Naive thymus-derived CD4-positive, alpha-beta T cell (primary cell): Measurements from ENCODE around the gene PPM1K. TPM values are rescaled to one million over a fixed set of nuclear protein-coding genes. Genes with fewer than 3 reads are reported as not detected.
A peak's percentile ranks its signal among the peaks of the same experiment; 100 is the strongest.

Experiments
- ATAC-seq: fragments of 150-1000 bp; cut with Tn5 transposase; 2 replicates; pipeline ENCODE4 v1.10.0; 2021; ENCODE audit warnings: mild to moderate bottlenecking, moderate library complexity
- CTCF ChIA-PET: fragments of 350-600 bp; sonication (Branson Sonifier 250); formaldehyde crosslinking; loops from one replicate; lab custom pipeline; 2021; ENCODE audit warnings: antibody characterized with exemption; lab: Charles Lee
- POLR2A ChIA-PET: fragments of 350-600 bp; sonication (Branson Sonifier 250); formaldehyde crosslinking; loops from one replicate; lab custom pipeline; 2021; ENCODE audit warnings: antibody characterized with exemption, inconsistent platforms; lab: Charles Lee
- DNase-seq, 9 donors: peaks; one replicate each; pipeline versions ENCODE4 v3.0.0 to v3.0.0-alpha.2; 2020 to 2022; ENCODE audit warnings: mixed read lengths in 1 of 9
- H3K27ac ChIP-seq: one replicate; pipeline ENCODE4 v1.7.0; 2013; ENCODE audit warnings: mild to moderate bottlenecking, low read depth, low read length, moderate library complexity
- H3K27me3 ChIP-seq, 2 donors: one replicate each; pipeline ENCODE4 v1.7.0; 2013; ENCODE audit warnings: low read length in 2 of 2, mild to moderate bottlenecking in 2 of 2, moderate library complexity in 2 of 2; ENCODE audit not compliant: control insufficient read depth in 2 of 2, insufficient read depth in 2 of 2
- H3K36me3 ChIP-seq, 3 experiments: 1 replicate in 2 of 3; 2 replicates in 1 of 3; pipeline ENCODE4 v1.7.0; 2013; ENCODE audit warnings: low read length in 3 of 3, mild to moderate bottlenecking in 3 of 3, moderate library complexity in 1 of 3; ENCODE audit not compliant: insufficient read depth in 3 of 3, control insufficient read depth in 2 of 3
- H3K4me1 ChIP-seq, 2 donors: one replicate each; pipeline ENCODE4 v1.7.0; 2013; ENCODE audit warnings: low read length in 2 of 2, mild to moderate bottlenecking in 2 of 2, moderate library complexity in 1 of 2; ENCODE audit not compliant: control insufficient read depth in 2 of 2, insufficient read depth in 2 of 2
- H3K4me3 ChIP-seq: 2 replicates; pipeline ENCODE4 v1.7.0; 2013; ENCODE audit warnings: mild to moderate bottlenecking, low read length
- H3K9me3 ChIP-seq, 3 experiments: 1 replicate in 2 of 3; 2 replicates in 1 of 3; pipeline ENCODE4 v1.7.0; 2013; ENCODE audit warnings: low read length in 3 of 3; ENCODE audit not compliant: control insufficient read depth in 2 of 3
- H3K27ac Mint-ChIP-seq, 9 donors: one replicate each; pipeline ENCODE4 v1.8.0; 2020 to 2022; ENCODE audit warnings: mixed read lengths in 9 of 9, mild to moderate bottlenecking in 8 of 9, moderate library complexity in 5 of 9, inconsistent platforms in 2 of 9
- H3K27me3 Mint-ChIP-seq, 5 donors: one replicate each; pipeline ENCODE4 v1.8.0; 2021 to 2022; ENCODE audit warnings: mixed read lengths in 5 of 5, mild to moderate bottlenecking in 1 of 5
- H3K36me3 Mint-ChIP-seq, 5 donors: one replicate each; pipeline ENCODE4 v1.8.0; 2020 to 2022; ENCODE audit warnings: mixed read lengths in 5 of 5, mild to moderate bottlenecking in 3 of 5, inconsistent platforms in 1 of 5
- H3K4me1 Mint-ChIP-seq, 7 donors: one replicate each; pipeline ENCODE4 v1.8.0; 2020 to 2022; ENCODE audit warnings: mixed read lengths in 7 of 7, mild to moderate bottlenecking in 3 of 7, inconsistent platforms in 1 of 7
- H3K4me3 Mint-ChIP-seq, 10 donors: one replicate each; pipeline ENCODE4 v1.8.0; 2020 to 2022; ENCODE audit warnings: mild to moderate bottlenecking in 10 of 10, mixed read lengths in 10 of 10, moderate library complexity in 6 of 10, inconsistent platforms in 2 of 10
- H3K9me3 Mint-ChIP-seq, 11 donors: one replicate each; pipeline ENCODE4 v1.8.0; 2020 to 2022; ENCODE audit warnings: mixed read lengths in 11 of 11, mild to moderate bottlenecking in 4 of 11, inconsistent platforms in 1 of 11, moderate library complexity in 1 of 11
- intact Hi-C, 2 donors: fragments of 100-400 bp; cut with micrococcal nuclease; formaldehyde crosslinking; loops; one replicate each; pipeline ENCODE4 v1.15.1; 2023
- polyA plus RNA-seq, 2 donors: library from polyadenylated mRNA; unstranded; fragments of 300-500 nt; fragmentation: Illumina TruSeq; gene quantifications; one replicate each; pipeline ENCODE4 v1.2.3, GENCODE V29; 2021
- total RNA-seq, 6 experiments: library from RNA in 5 of 6; stranded (reverse) in 5 of 6; gene quantifications; 1 replicate in 5 of 6; 2 replicates in 1 of 6; pipeline ENCODE4 v1.2.3 and lab custom pipeline; 2021 to 2026

Gene PPM1K
- total and polyA plus RNA-seq, 7 experiments from 2014 or later, result 64.3 to 92.7 (median 91.0) TPM

DNA sequence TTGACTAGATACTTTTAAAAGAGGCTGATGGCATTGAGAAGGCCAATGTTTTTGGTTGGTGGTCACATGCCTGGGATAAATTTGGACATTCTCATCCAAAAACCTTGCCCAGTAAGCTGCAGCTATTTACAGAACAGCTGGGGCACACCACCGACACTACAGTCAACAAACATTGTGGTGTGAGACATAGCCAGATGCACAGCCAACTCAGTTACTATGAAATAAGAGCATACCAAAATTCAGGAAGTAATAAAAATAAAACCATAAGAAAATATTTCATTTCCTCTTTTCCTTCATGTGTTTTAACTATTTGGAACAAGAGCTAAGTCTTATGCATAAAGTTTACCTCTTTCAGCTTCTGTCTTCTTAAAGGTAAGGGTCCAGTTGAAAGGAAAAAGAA lies 8.8 kb downstream of the PPM1K start:
- Mint-ChIP-seq H3K9me3 (peaks cover 0 to 2% (median 0%) of the 10 kb centered on the region in 11 donors), H3K27me3 (no peaks in the 10 kb centered on the region), H3K36me3 (peaks cover 4 to 44% (median 27%) of the 10 kb centered on the region in 5 donors), H3K27ac (no peak overlapping the region), H3K4me1 (peaks cover 32 to 67% (median 52%) of the 10 kb centered on the region in 7 donors), H3K4me3 (no peak overlapping the region)
- Histone ChIP-seq H3K36me3 (peaks cover 0 to 34% (median 0%) of the 10 kb centered on the region in 3 experiments), H3K4me3 (no peak overlapping the region), H3K27ac (no peak overlapping the region), H3K4me1 (peaks cover 13 to 21% of the 10 kb centered on the region in 2 donors), H3K9me3 (no peaks in the 10 kb centered on the region), H3K27me3 (no peaks in the 10 kb centered on the region)
- ChIA-PET POLR2A (interaction anchor here (1.8 kb wide), 1 partner anchor 9 kb away, joined by 10 read pairs; the partner anchor contains the start of gene PPM1K), CTCF (interaction anchor here (0.8 kb wide), 1 partner anchor 57 kb away, joined by 3 read pairs; no protein-coding TSS in a partner anchor)
- intact Hi-C loops, result no loop called here
- no peak for DNase-seq
- peak; percentile 45 for ATAC-seq

DNA sequence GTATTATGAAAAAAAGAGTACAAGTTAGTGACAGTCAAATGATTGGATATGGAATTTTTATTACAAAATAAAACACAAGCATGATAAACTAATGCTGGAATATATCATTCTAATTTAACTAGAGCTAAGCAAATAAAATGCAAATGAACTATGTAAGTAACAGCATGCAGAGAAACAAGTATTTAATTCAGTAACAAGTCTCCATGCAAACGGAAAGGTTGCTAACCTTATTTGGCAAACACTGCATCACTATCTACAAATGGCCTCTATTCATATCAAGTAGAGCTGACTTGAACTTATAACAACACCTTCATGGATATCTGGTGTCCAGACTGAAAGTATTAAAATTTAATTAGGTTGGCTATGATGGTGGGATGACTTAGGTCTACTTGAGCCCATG lies 15.4 kb downstream of the PPM1K start:
- POLR2A ChIA-PET, result interaction anchor here (1.3 kb wide), 1 partner anchor 23 kb away, joined by 3 read pairs; no protein-coding TSS in a partner anchor
- Histone ChIP-seq H3K27me3 (no peaks in the 10 kb centered on the region), H3K4me3 (no peak overlapping the region), H3K9me3 (no peaks in the 10 kb centered on the region), H3K4me1 (no peaks in the 10 kb centered on the region), H3K36me3 (peaks cover 4 to 60% (median 4%) of the 10 kb centered on the region in 3 experiments), H3K27ac (no peak overlapping the region)
- CTCF ChIA-PET, result no interaction called here
- DNase-seq, result no peak
- Mint-ChIP-seq H3K27ac (peak overlapping the region in 1 of 9 donors; percentile 32), H3K4me1 (peaks cover 0 to 9% (median 2%) of the 10 kb centered on the region in 7 donors), H3K4me3 (no peak overlapping the region), H3K27me3 (no peaks in the 10 kb centered on the region), H3K9me3 (no peaks in the 10 kb centered on the region), H3K36me3 (peaks cover 0 to 33% (median 16%) of the 10 kb centered on the region in 5 donors)
- intact Hi-C loops, result no loop called here
- ATAC-seq, result no peak

DNA sequence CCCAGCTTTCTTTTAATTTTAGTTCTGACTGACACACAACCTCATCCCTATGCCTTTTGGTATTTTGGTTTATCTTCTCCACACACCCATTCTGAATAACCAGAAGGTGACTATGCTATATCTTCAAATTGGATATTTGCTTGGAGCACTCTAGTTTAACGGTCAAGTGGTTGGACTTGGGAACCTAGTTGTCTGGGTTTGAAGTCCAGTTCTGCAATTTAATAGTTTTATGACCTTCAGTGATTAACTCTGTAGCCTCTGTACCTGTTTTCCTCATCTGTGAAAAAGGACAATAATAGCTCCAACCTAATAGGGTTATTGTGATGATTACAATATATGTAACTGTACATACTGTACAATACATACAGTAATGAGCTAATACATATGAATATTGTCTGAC lies 20.0 kb downstream of the PPM1K start:
- Histone ChIP-seq H3K27ac (no peak overlapping the region), H3K4me1 (no peaks in the 10 kb centered on the region), H3K36me3 (peaks cover 4 to 64% (median 4%) of the 10 kb centered on the region in 3 experiments), H3K9me3 (no peaks in the 10 kb centered on the region), H3K27me3 (no peaks in the 10 kb centered on the region), H3K4me3 (no peak overlapping the region)
- H3K4me3 Mint-ChIP-seq, result no peak overlapping the region
- CTCF ChIA-PET, result no interaction called here
- H3K36me3 Mint-ChIP-seq, result peaks cover 5 to 42% (median 30%) of the 10 kb centered on the region in 5 donors
- intact Hi-C loops, result no loop called here
- DNase-seq (no peak), ATAC-seq (no peak)
- POLR2A ChIA-PET, result interaction anchor here (0.6 to 5.3 kb wide), 3 partner anchors 19 to 140 kb away, joined by 4 to 19 read pairs (median 5); partner anchors contain the start of gene PPM1K
- H3K27ac Mint-ChIP-seq, result no peak overlapping the region
- peaks cover 0 to 4% (median 0%) of the 10 kb centered on the region in 7 donors for H3K4me1 Mint-ChIP-seq
- no peaks in the 10 kb centered on the region for H3K27me3 Mint-ChIP-seq
- no peaks in the 10 kb centered on the region for H3K9me3 Mint-ChIP-seq

DNA sequence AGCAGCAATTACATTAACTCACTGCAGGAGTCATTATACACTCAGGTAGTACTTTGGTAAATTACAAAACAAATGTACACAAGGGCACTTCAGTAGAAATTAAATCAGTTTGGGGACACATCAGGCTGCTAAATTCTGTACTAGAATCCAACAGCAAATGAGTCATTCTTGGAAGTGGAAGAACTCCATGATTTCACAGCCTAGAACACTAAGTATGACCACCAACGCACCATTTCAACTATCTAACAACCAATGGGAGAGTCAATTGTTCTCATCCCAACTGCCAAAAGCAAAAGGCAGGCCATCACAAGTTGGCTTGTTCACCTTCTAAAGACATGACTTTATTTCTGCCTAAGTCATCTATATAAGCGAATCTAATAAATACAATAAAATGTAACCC lies 26.6 kb downstream of the PPM1K start:
- H3K36me3 Mint-ChIP-seq, result peaks cover 5 to 23% (median 15%) of the 10 kb centered on the region in 5 donors
- H3K27ac Mint-ChIP-seq, result peak overlapping the region in 1 of 9 donors; percentile 39

DNA sequence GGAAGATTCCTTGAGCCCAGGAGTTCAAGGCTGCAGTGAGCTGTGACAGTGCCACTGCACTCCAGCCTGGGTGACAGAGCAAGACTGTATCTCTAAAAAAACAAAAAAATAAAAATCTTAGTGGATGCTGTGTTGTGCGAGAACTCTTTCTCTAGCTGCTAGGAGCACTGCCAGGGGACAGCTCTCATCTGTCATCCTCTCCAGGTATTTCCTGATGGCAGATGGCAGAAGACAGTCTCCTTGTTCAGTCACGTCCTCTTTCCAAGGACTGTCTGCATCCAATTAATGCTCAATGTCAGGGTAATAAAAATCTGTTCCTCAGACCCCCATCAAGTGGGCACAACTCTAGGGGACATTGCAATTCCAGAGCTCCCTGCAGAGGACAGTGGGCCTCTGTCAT lies 29.2 kb downstream of the PPM1K start:
- no peaks in the 10 kb centered on the region for H3K27me3 ChIP-seq
- ATAC-seq (no peak), DNase-seq (no peak)
- H3K36me3 ChIP-seq, result no peaks in the 10 kb centered on the region
- intact Hi-C loops, result no loop called here
- Mint-ChIP-seq H3K4me1 (peaks cover 0 to 1% (median 0%) of the 10 kb centered on the region in 7 donors), H3K36me3 (peaks cover 0 to 7% (median under 1%) of the 10 kb centered on the region in 5 donors), H3K27me3 (peaks cover 0 to 6% (median 0%) of the 10 kb centered on the region in 5 donors), H3K4me3 (no peak overlapping the region), H3K27ac (peak overlapping the region in 1 of 9 donors; percentile 13), H3K9me3 (no peaks in the 10 kb centered on the region)
- no peak overlapping the region for H3K4me3 ChIP-seq
- POLR2A ChIA-PET, result interaction anchor here (0.6 to 1.1 kb wide), 2 partner anchors 15 to 67 kb away, joined by 3 read pairs; no protein-coding TSS in a partner anchor
- H3K9me3 ChIP-seq, result no peaks in the 10 kb centered on the region
- no peaks in the 10 kb centered on the region for H3K4me1 ChIP-seq
- no peak overlapping the region for H3K27ac ChIP-seq
- CTCF ChIA-PET, result no interaction called here

More for the DNA sequence above, 26.6 kb downstream of the PPM1K start:
- Mint-ChIP-seq H3K9me3 (no peaks in the 10 kb centered on the region), H3K4me3 (no peak overlapping the region), H3K27me3 (peaks cover 0 to 3% (median 0%) of the 10 kb centered on the region in 5 donors), H3K4me1 (peaks cover 0 to 4% (median 0%) of the 10 kb centered on the region in 7 donors)
- peaks cover 0 to 8% (median 0%) of the 10 kb centered on the region in 3 experiments for H3K36me3 ChIP-seq
- intact Hi-C loops, result no loop called here
- H3K4me1 ChIP-seq, result no peaks in the 10 kb centered on the region
- CTCF ChIA-PET, result no interaction called here
- no peak overlapping the region for H3K4me3 ChIP-seq
- no peak for DNase-seq
- no peaks in the 10 kb centered on the region for H3K27me3 ChIP-seq
- no peaks in the 10 kb centered on the region for H3K9me3 ChIP-seq
- no peak for ATAC-seq
- H3K27ac ChIP-seq, result no peak overlapping the region
- POLR2A ChIA-PET, result no interaction called here

DNA sequence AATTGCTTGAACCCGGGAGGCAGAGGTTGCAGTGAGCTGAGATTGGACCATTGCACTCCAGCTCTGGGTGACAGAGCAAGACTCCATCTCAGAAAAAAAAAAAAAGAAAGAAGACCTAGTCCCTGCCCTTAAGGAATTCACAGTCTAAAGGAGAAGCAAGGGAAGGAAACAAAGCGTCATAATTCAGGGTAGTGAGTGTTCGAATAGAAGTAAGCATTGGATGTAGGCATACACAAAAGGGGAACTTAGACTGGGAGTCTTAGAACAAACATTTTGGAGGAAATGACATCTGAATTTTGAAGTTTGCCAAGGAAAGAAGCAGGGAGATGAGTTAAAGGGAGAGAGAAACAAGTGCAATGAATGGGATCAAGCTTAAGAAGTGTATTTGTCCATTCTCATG lies 32.4 kb downstream of the PPM1K start:
- Mint-ChIP-seq H3K4me3 (no peak overlapping the region), H3K27me3 (peaks cover 0 to 8% (median 0%) of the 10 kb centered on the region in 5 donors), H3K36me3 (no peaks in the 10 kb centered on the region), H3K4me1 (peaks cover 0 to 1% (median 0%) of the 10 kb centered on the region in 7 donors), H3K27ac (no peak overlapping the region), H3K9me3 (no peaks in the 10 kb centered on the region)
- DNase-seq (no peak), ATAC-seq (no peak)
- Histone ChIP-seq H3K27me3 (no peaks in the 10 kb centered on the region), H3K27ac (no peak overlapping the region), H3K4me1 (no peaks in the 10 kb centered on the region), H3K4me3 (no peak overlapping the region), H3K36me3 (no peaks in the 10 kb centered on the region), H3K9me3 (no peaks in the 10 kb centered on the region)
- intact Hi-C loops, result no loop called here
- ChIA-PET CTCF (no interaction called here), POLR2A (interaction anchor here (1.5 kb wide), 1 partner anchor 32 kb away, joined by 3 read pairs; the partner anchor contains the start of gene PPM1K)

DNA sequence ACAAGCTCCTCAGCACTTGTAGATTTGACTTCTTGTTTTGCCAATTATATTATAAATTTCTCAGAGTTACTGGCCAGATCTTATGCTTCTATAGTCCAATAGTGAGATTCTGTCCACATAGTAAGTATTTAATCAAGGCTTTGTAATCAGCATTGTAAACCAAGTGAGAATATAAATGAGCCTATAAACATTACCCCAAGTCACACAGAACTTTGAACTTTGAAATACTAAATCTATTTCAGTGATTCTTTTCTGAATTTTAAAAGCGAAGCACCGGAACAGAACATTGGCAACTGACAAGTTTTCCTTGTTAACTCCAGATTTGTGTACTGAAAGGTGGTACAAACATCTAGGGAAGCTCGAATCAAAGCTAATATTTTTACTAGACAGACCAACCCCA lies 37.2 kb downstream of the PPM1K start:
- H3K4me1 Mint-ChIP-seq, result peaks cover 7 to 19% (median 16%) of the 10 kb centered on the region in 7 donors
- peaks cover 0 to 4% (median 0%) of the 10 kb centered on the region in 5 donors for H3K27me3 Mint-ChIP-seq
- intact Hi-C loops, result no loop called here
- peaks cover 0 to 4% of the 10 kb centered on the region in 2 donors for H3K4me1 ChIP-seq
- no peak for ATAC-seq
- no peaks in the 10 kb centered on the region for H3K36me3 Mint-ChIP-seq
- POLR2A ChIA-PET, result no interaction called here
- no peak overlapping the region for H3K27ac ChIP-seq
- no peaks in the 10 kb centered on the region for H3K27me3 ChIP-seq
- no peak overlapping the region for H3K4me3 ChIP-seq
- no peak overlapping the region for H3K27ac Mint-ChIP-seq
- no peaks in the 10 kb centered on the region for H3K9me3 ChIP-seq
- H3K36me3 ChIP-seq, result no peaks in the 10 kb centered on the region
- no peak for DNase-seq
- H3K4me3 Mint-ChIP-seq, result no peak overlapping the region
- CTCF ChIA-PET, result no interaction called here
- no peaks in the 10 kb centered on the region for H3K9me3 Mint-ChIP-seq
